Mesenchymal stem cell (in vitro differentiated cells and primary cell): ENCODE results near the gene SFMBT2.

Experiments
- DNase-seq: peaks from one replicate; pipeline ENCODE4 v3.0.0-alpha.2; 2013
- H2AFZ ChIP-seq: one replicate; pipeline ENCODE4 v1.6.1; 2013; ENCODE audit warnings: low read depth, mild to moderate bottlenecking, control low read depth, inconsistent platforms, low read length, moderate library complexity
- H2AK5ac ChIP-seq: 2 replicates; pipeline ENCODE4 v1.6.1; 2013; ENCODE audit warnings: low read length, moderate library complexity, mild to moderate bottlenecking, inconsistent platforms; ENCODE audit not compliant: severe bottlenecking
- H2BK120ac ChIP-seq: one replicate; pipeline ENCODE4 v1.6.1; 2013; ENCODE audit warnings: low read depth, mild to moderate bottlenecking, inconsistent platforms, low read length, moderate library complexity
- H2BK12ac ChIP-seq, 2 experiments: one replicate each; pipeline ENCODE4 v1.6.1; 2013; ENCODE audit warnings: inconsistent platforms in 2 of 2, low read length in 2 of 2, mild to moderate bottlenecking in 2 of 2, moderate library complexity in 2 of 2, control low read depth in 1 of 2
- H2BK15ac ChIP-seq: one replicate; pipeline ENCODE4 v1.6.1; 2013; ENCODE audit warnings: mild to moderate bottlenecking, low read depth, inconsistent platforms; ENCODE audit not compliant: poor library complexity, severe bottlenecking
- H2BK5ac ChIP-seq: 2 replicates; pipeline ENCODE4 v1.6.1; 2013; ENCODE audit warnings: low read depth, mild to moderate bottlenecking, low read length, control low read depth, inconsistent platforms; ENCODE audit not compliant: poor library complexity, severe bottlenecking
- H3K14ac ChIP-seq, 2 experiments: one replicate each; pipeline ENCODE4 v1.6.1; 2013; ENCODE audit warnings: inconsistent platforms in 2 of 2, low read length in 2 of 2, control low read depth in 1 of 2, mild to moderate bottlenecking in 1 of 2, moderate library complexity in 1 of 2
- H3K18ac ChIP-seq, 2 experiments: one replicate each; pipeline ENCODE4 v1.6.1; 2013; ENCODE audit warnings: inconsistent platforms in 2 of 2, low read length in 2 of 2, control low read depth in 1 of 2, low read depth in 1 of 2, mild to moderate bottlenecking in 1 of 2
- H3K23ac ChIP-seq, 2 experiments: one replicate each; pipeline ENCODE4 v1.6.1; 2013; ENCODE audit warnings: inconsistent platforms in 2 of 2, low read length in 2 of 2, mild to moderate bottlenecking in 2 of 2, moderate library complexity in 2 of 2, control low read depth in 1 of 2
- H3K27ac ChIP-seq: 2 replicates; pipeline ENCODE4 v1.5.1; 2013; ENCODE audit warnings: mild to moderate bottlenecking, moderate library complexity, low read length, control low read depth, inconsistent platforms; ENCODE audit not compliant: poor library complexity, severe bottlenecking
- H3K27me3 ChIP-seq, 2 experiments: 2 replicates each; pipeline versions ENCODE4 v1.6.1 to v1.7.0; 2013; ENCODE audit warnings: low read length in 2 of 2, mild to moderate bottlenecking in 2 of 2, moderate library complexity in 2 of 2, control low read depth in 1 of 2, inconsistent platforms in 1 of 2; ENCODE audit not compliant: control insufficient read depth in 1 of 2, insufficient read depth in 1 of 2
- H3K36me3 ChIP-seq, 2 experiments: 2 replicates each; pipeline versions ENCODE4 v1.6.1 to v1.7.0; 2013; ENCODE audit warnings: low read length in 2 of 2, control low read depth in 1 of 2, inconsistent platforms in 1 of 2, low read depth in 1 of 2, mild to moderate bottlenecking in 1 of 2; ENCODE audit not compliant: insufficient read depth in 2 of 2, control insufficient read depth in 1 of 2
- H3K4ac ChIP-seq, 2 experiments: one replicate each; pipeline ENCODE4 v1.6.1; 2013; ENCODE audit warnings: inconsistent platforms in 2 of 2, low read length in 2 of 2, mild to moderate bottlenecking in 2 of 2, moderate library complexity in 2 of 2, control low read depth in 1 of 2, low read depth in 1 of 2
- H3K4me1 ChIP-seq: 2 replicates; pipeline ENCODE4 v1.6.1; 2013; ENCODE audit warnings: low read depth, low read length, control low read depth; ENCODE audit not compliant: control insufficient read depth, insufficient read depth
- H3K4me2 ChIP-seq: 2 replicates; pipeline ENCODE4 v1.6.1; 2013; ENCODE audit warnings: low read length, mild to moderate bottlenecking, inconsistent platforms; ENCODE audit not compliant: poor library complexity, severe bottlenecking
- H3K4me3 ChIP-seq, 2 experiments: 2 replicates each; pipeline versions ENCODE4 v1.5.1 to v1.7.0; 2013; ENCODE audit warnings: low read length in 2 of 2, mild to moderate bottlenecking in 2 of 2, control low read depth in 1 of 2, low read depth in 1 of 2; ENCODE audit not compliant: insufficient read depth in 1 of 2
- H3K79me1 ChIP-seq: replicated peaks from 2 replicates; pipeline ENCODE4 v1.6.1; 2013; ENCODE audit warnings: mild to moderate bottlenecking, control low read depth, low read length, inconsistent platforms; ENCODE audit not compliant: poor library complexity, severe bottlenecking
- H3K9ac ChIP-seq: 2 replicates; pipeline ENCODE4 v1.7.0; 2013; ENCODE audit warnings: mild to moderate bottlenecking, low read length, moderate library complexity
- H3K9me3 ChIP-seq: 2 replicates; pipeline ENCODE4 v1.7.0; 2013; ENCODE audit warnings: mild to moderate bottlenecking, low read length; ENCODE audit not compliant: control insufficient read depth
- H4K8ac ChIP-seq: one replicate; pipeline ENCODE4 v1.6.1; 2013; ENCODE audit warnings: inconsistent platforms, mild to moderate bottlenecking, low read length, moderate library complexity
- H4K91ac ChIP-seq: one replicate; pipeline ENCODE4 v1.6.1; 2013; ENCODE audit warnings: mild to moderate bottlenecking, low read length, inconsistent platforms
- WGBS: methylation state at CpG from one replicate; pipeline ENCODE4 v1.1.7; 2013; ENCODE audit warnings: mixed read lengths; 5-methylcytosine and 5-hydroxymethylcytosine counted together

Gene SFMBT2

GRCh38 chr10:7354330-7355047, 56.3 kb downstream of the SFMBT2 start:
- Histone ChIP-seq H3K27me3 (no peaks in the 10 kb centered on the region), H2BK5ac (no peak overlapping the region), H3K4me1 (no peaks in the 10 kb centered on the region), H3K4me3 (no peak overlapping the region), H3K18ac (no peak overlapping the region), H3K36me3 (no peaks in the 10 kb centered on the region), H3K27ac (no peak overlapping the region), H2BK120ac (no peak overlapping the region), H3K9ac (no peak overlapping the region), H2BK12ac (no peak overlapping the region), H3K79me1 (no peaks in the 10 kb centered on the region), H3K23ac (no peak overlapping the region), H2AK5ac (no peak overlapping the region), H3K14ac (no peak overlapping the region), H3K9me3 (no peaks in the 10 kb centered on the region), H4K8ac (no peak overlapping the region), H4K91ac (no peak overlapping the region), H2AFZ (no peak overlapping the region), H2BK15ac (no peak overlapping the region), H3K4ac (no peak overlapping the region), H3K4me2 (no peak overlapping the region)
- peak; percentile 70 for DNase-seq
- 86% methylated on average over 10 of the region's 11 CpGs for WGBS

DNA sequence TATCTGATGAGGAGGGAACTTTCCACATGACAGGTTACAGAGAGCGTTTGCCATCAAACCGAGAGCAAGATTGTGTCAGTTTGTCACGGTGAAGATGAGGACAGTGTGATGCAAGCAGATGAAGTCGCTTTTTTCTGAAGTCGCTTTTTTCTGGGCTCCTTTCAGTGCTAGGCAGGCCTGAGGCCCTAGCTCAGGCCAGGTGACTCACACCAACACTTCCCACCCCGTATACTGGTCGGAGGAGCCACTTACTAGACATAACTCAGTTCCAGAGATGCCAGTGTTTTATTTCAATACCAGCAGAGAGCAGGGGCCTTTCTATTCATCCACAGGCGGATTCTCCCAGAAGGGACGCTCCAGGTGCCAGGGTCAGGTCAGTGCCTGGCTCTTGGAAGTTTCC, 58.9 kb downstream of the SFMBT2 start:
- Histone ChIP-seq H2BK5ac (no peak overlapping the region), H2AFZ (peak overlapping the region; percentile 42), H4K91ac (no peak overlapping the region), H2BK12ac (no peak overlapping the region), H2AK5ac (no peak overlapping the region), H3K9me3 (no peaks in the 10 kb centered on the region), H3K4ac (no peak overlapping the region), H3K27me3 (no peaks in the 10 kb centered on the region), H3K27ac (no peak overlapping the region), H2BK120ac (no peak overlapping the region), H3K23ac (no peak overlapping the region), H3K4me3 (no peak overlapping the region), H3K18ac (no peak overlapping the region), H4K8ac (no peak overlapping the region), H2BK15ac (no peak overlapping the region), H3K79me1 (no peaks in the 10 kb centered on the region), H3K14ac (no peak overlapping the region), H3K9ac (no peak overlapping the region), H3K4me2 (no peak overlapping the region), H3K4me1 (no peaks in the 10 kb centered on the region), H3K36me3 (no peaks in the 10 kb centered on the region)
- no peak for DNase-seq
- WGBS: 78% methylated on average over 9 of the region's 9 CpGs

GRCh38 chr10:7350541-7351195, 60.2 kb downstream of the SFMBT2 start:
- H3K4me2 ChIP-seq: no peak overlapping the region
- WGBS: 100% methylated on average over 1 of the region's 3 CpGs
- H3K9me3 ChIP-seq: no peaks in the 10 kb centered on the region

GRCh38 chr10:7345717-7346116, 65.1 kb downstream of the SFMBT2 start:
- Histone ChIP-seq H4K8ac (no peak overlapping the region), H3K36me3 (no peaks in the 10 kb centered on the region), H3K18ac (no peak overlapping the region), H3K9ac (no peak overlapping the region), H3K14ac (no peak overlapping the region), H3K4me3 (no peak overlapping the region), H2BK15ac (no peak overlapping the region), H2AFZ (no peak overlapping the region), H2BK12ac (no peak overlapping the region), H4K91ac (no peak overlapping the region), H3K23ac (no peak overlapping the region), H3K4me1 (no peaks in the 10 kb centered on the region), H3K4me2 (no peak overlapping the region), H3K27ac (no peak overlapping the region), H3K9me3 (no peaks in the 10 kb centered on the region), H2AK5ac (no peak overlapping the region), H3K79me1 (no peaks in the 10 kb centered on the region), H2BK5ac (no peak overlapping the region), H3K4ac (no peak overlapping the region), H2BK120ac (no peak overlapping the region), H3K27me3 (no peaks in the 10 kb centered on the region)
- no peak for DNase-seq
- 91% methylated on average over 10 of the region's 10 CpGs for WGBS

More at GRCh38 chr10:7350541-7351195, 60.2 kb downstream of the SFMBT2 start:
- no peak overlapping the region for H2BK15ac ChIP-seq
- H3K27me3 ChIP-seq: no peaks in the 10 kb centered on the region
- no peak overlapping the region for H2AK5ac ChIP-seq
- no peak overlapping the region for H3K23ac ChIP-seq
- no peaks in the 10 kb centered on the region for H3K79me1 ChIP-seq
- no peak overlapping the region for H2BK5ac ChIP-seq
- H2BK120ac ChIP-seq: no peak overlapping the region
- no peak overlapping the region for H2BK12ac ChIP-seq
- no peaks in the 10 kb centered on the region for H3K4me1 ChIP-seq
- H4K8ac ChIP-seq: no peak overlapping the region
- H3K4me3 ChIP-seq: no peak overlapping the region
- no peak overlapping the region for H3K27ac ChIP-seq
- H4K91ac ChIP-seq: no peak overlapping the region
- H3K18ac ChIP-seq: no peak overlapping the region
- no peak overlapping the region for H2AFZ ChIP-seq
- no peak overlapping the region for H3K14ac ChIP-seq
- no peak overlapping the region for H3K9ac ChIP-seq
- no peaks in the 10 kb centered on the region for H3K36me3 ChIP-seq
- no peak for DNase-seq
- no peak overlapping the region for H3K4ac ChIP-seq
